HG02588 (cell line): ENCODE results near the gene SPG11.
"Not testable (repeated sequence)": the region's sequence is repeated elsewhere in the genome, so short reads cannot be mapped to it uniquely, and the experiment has no call there.

Experiments used
- ATAC-seq: cut with Tn5 transposase; IDR thresholded peaks from one replicate; pipeline ENCODE4 v1.9.1; 2021; ENCODE audit warnings: mild to moderate bottlenecking, moderate library complexity; ENCODE audit not compliant: unreplicated experiment

SPG11 gene

GRCh38 chr15:44636976-44637375, 26.5 kb downstream of the SPG11 start:
- no peak for ATAC-seq

GRCh38 chr15:44633603-44634002, 29.9 kb downstream of the SPG11 start:
- no peak for ATAC-seq

GRCh38 chr15:44625286-44625685, 38.2 kb downstream of the SPG11 start:
- ATAC-seq: not testable (repeated sequence)

GRCh38 chr15:44623178-44623577, 40.3 kb downstream of the SPG11 start:
- no peak for ATAC-seq

GRCh38 chr15:44620081-44620480, 43.4 kb downstream of the SPG11 start:
- ATAC-seq: no peak

- ATAC-seq: no peak
These were observed 46.5 kb downstream of the SPG11 start for GRCh38 chr15:44616974-44617373.

GRCh38 chr15:44606740-44607139, 56.7 kb downstream of the SPG11 start:
- no peak for ATAC-seq

- no peak for ATAC-seq
These were observed 60.3 kb downstream of the SPG11 start for GRCh38 chr15:44603126-44603525.

GRCh38 chr15:44598892-44599291, 64.6 kb downstream of the SPG11 start:
- no peak for ATAC-seq

- no peak for ATAC-seq
These were observed 65.4 kb downstream of the SPG11 start for GRCh38 chr15:44598066-44598465.

GRCh38 chr15:44596511-44597010, 66.9 kb downstream of the SPG11 start:
- ATAC-seq: no peak

GRCh38 chr15:44595656-44596510, 67.6 kb downstream of the SPG11 start:
- no peak for ATAC-seq

GRCh38 chr15:44595246-44595645, 68.2 kb downstream of the SPG11 start:
- no peak for ATAC-seq

- ATAC-seq: no peak
These were observed 70.3 kb downstream of the SPG11 start for GRCh38 chr15:44593042-44593736.

- ATAC-seq: no peak
These were observed 72.1 kb downstream of the SPG11 start for GRCh38 chr15:44591326-44591725.

- ATAC-seq: no peak
These were observed 74.9 kb downstream of the SPG11 start for GRCh38 chr15:44588541-44588940.

GRCh38 chr15:44585633-44586032, 77.8 kb downstream of the SPG11 start:
- no peak for ATAC-seq

GRCh38 chr15:44584162-44584749, 79.2 kb downstream of the SPG11 start:
- ATAC-seq: no peak

GRCh38 chr15:44580105-44580504, 83.4 kb downstream of the SPG11 start:
- ATAC-seq: no peak

GRCh38 chr15:44574734-44575133, 88.7 kb downstream of the SPG11 start:
- ATAC-seq: no peak

GRCh38 chr15:44573386-44573785, 90.1 kb downstream of the SPG11 start:
- no peak for ATAC-seq

GRCh38 chr15:44570361-44570760, 93.1 kb downstream of the SPG11 start:
- no peak for ATAC-seq
